ELF-1 (cell line): ENCODE data around the gene LMX1A.

Experiments
- DNase-seq: peaks from one replicate; pipeline ENCODE4 v3.0.0-alpha.2; 2016; ENCODE audit warnings: low read depth, low spot score

The LMX1A gene

GRCh38 chr1:165367375-165367993 is 11.0 kb upstream of the LMX1A start:
- DNase-seq = peak; percentile 90

GRCh38 chr1:165365341-165365740 is 8.8 kb upstream of the LMX1A start:
- DNase-seq = no peak

- DNase-seq = no peak
Measured at GRCh38 chr1:165364568-165365133, 8.1 kb upstream of the LMX1A start.

GRCh38 chr1:165356876-165357275 is 361 bp upstream of the LMX1A start:
- peak; percentile 47 for DNase-seq

- DNase-seq = peak; percentile 50
Measured at GRCh38 chr1:165355139-165355976, 1.2 kb downstream of the LMX1A start.

GRCh38 chr1:165354739-165355138 is 1.8 kb downstream of the LMX1A start:
- DNase-seq = peak; percentile 37

- DNase-seq = peak; percentile 51
Measured at GRCh38 chr1:165353731-165354671, 2.5 kb downstream of the LMX1A start.

- DNase-seq = peak; percentile 60
Measured at GRCh38 chr1:165352442-165353293, 3.8 kb downstream of the LMX1A start.

- DNase-seq = no peak
Measured at GRCh38 chr1:165351863-165352441, 4.6 kb downstream of the LMX1A start.

GRCh38 chr1:165350840-165351239 is 5.7 kb downstream of the LMX1A start:
- peak; percentile 88 for DNase-seq

GRCh38 chr1:165345502-165345901 is 11.0 kb downstream of the LMX1A start:
- DNase-seq = no peak

- DNase-seq = no peak
Measured at GRCh38 chr1:165344736-165345135, 11.8 kb downstream of the LMX1A start.

GRCh38 chr1:165344198-165344597 is 12.3 kb downstream of the LMX1A start:
- no peak for DNase-seq

GRCh38 chr1:165342587-165342986 is 13.9 kb downstream of the LMX1A start:
- no peak for DNase-seq

- no peak for DNase-seq
Measured at GRCh38 chr1:165342168-165342567, 14.3 kb downstream of the LMX1A start.

GRCh38 chr1:165339164-165339563 is 17.4 kb downstream of the LMX1A start:
- no peak for DNase-seq

GRCh38 chr1:165330483-165330882 is 26.0 kb downstream of the LMX1A start:
- no peak for DNase-seq

GRCh38 chr1:165329104-165329503 is 27.4 kb downstream of the LMX1A start:
- no peak for DNase-seq

GRCh38 chr1:165328136-165328535 is 28.4 kb downstream of the LMX1A start:
- no peak for DNase-seq

- no peak for DNase-seq
Measured at GRCh38 chr1:165327538-165327937, 29.0 kb downstream of the LMX1A start.
